ENCODE results near the gene KCNA3. TPM values are rescaled to one million over a fixed set of nuclear protein-coding genes. Genes with fewer than 3 reads are reported as not detected.
A peak's percentile ranks its signal among the peaks of the same experiment; 100 is the strongest.

The KCNA3 gene
- total and polyA plus RNA-seq, 4 experiments from 2014 or later = 88.7 to 124 (median 110) TPM

DNA sequence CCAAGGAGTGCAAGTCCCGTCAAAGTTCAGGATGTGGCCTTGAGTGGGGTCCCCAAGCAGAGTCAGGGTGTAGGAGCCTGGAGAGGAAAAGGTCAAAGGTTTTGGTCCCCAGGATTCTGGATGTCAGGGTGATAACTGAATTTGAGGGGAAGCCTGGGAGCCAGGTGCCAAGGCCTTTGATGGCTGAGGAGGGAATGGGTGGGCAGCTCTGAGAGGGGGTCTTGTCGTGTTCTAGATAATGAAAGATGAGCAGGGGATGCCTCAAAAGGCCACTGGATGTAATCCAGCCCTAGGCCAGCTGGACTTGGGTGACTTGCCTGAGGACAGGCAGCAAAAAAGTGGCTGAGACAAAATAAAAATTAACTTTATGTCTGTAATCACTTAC, 41.1 kb downstream of the KCNA3 start:
- no peaks in the 10 kb centered on the region for H3K36me3 ChIP-seq (ENCODE audit: insufficient read depth, low read length)
- H3K27me3 ChIP-seq (ENCODE audit: insufficient read depth, low read length) = no peaks in the 10 kb centered on the region
- DNase-seq = no peak
- ChIA-PET POLR2A (ENCODE audit: partially characterized antibody) (interaction anchor here (1.3 to 27.3 kb wide), 3 partner anchors 9 to 36 kb away, joined by 5 to 993 read pairs (median 273); partner anchors contain the start of gene KCNA3), CTCF (ENCODE audit: partially characterized antibody) (interaction anchor here (0.7 to 12.6 kb wide), 6 partner anchors 8 to 153 kb away, joined by 3 to 179 read pairs (median 24); partner anchors contain the start of gene KCNA3)
- peak overlapping the region in 3 of 7 donors; percentile 91 to 95 (median 94) for H3K27ac Mint-ChIP-seq
- H3K4me1 ChIP-seq (ENCODE audit: insufficient read depth, low read length) = peaks cover 98% of the 10 kb centered on the region
- H3K9me3 ChIP-seq (ENCODE audit: control insufficient read depth in 1 of 2, low read length in 2 of 2) = no peaks in the 10 kb centered on the region
- no peaks in the 10 kb centered on the region for H3K36me3 Mint-ChIP-seq
- no peaks in the 10 kb centered on the region for H3K27me3 Mint-ChIP-seq
- peak overlapping the region; percentile 17 to 76 (median 59) for H3K4me3 Mint-ChIP-seq
- peak overlapping the region; percentile 74 for H3K27ac ChIP-seq (ENCODE audit: low read depth, low read length)
- H3K4me1 Mint-ChIP-seq = peaks cover 10 to 64% (median 55%) of the 10 kb centered on the region in 4 donors
- intact Hi-C loops (cut with micrococcal nuclease) = loop anchor here (1.0 to 10.0 kb wide), 3 partner anchors 35 to 331 kb away; partner anchors contain the start of gene LRIF1
- H3K9me3 Mint-ChIP-seq = no peaks in the 10 kb centered on the region
- H3K4me3 ChIP-seq (ENCODE audit: low read length in 2 of 2) = no peak overlapping the region

GRCh38 chr1:110631836-110632620, 42.7 kb downstream of the KCNA3 start:
- ChIA-PET POLR2A (ENCODE audit: partially characterized antibody) (interaction anchor here (0.8 to 27.3 kb wide), 9 partner anchors 9 to 155 kb away, joined by 3 to 993 read pairs (median 32); partner anchors contain the start of gene KCNA3), CTCF (ENCODE audit: partially characterized antibody) (interaction anchor here (1.5 to 12.6 kb wide), 7 partner anchors 12 to 150 kb away, joined by 6 to 179 read pairs (median 19); partner anchors contain the start of gene KCNA3)
- Histone ChIP-seq H3K4me1 (ENCODE audit: insufficient read depth, low read length) (peaks cover 98% of the 10 kb centered on the region), H3K9me3 (ENCODE audit: control insufficient read depth in 1 of 2, low read length in 2 of 2) (no peaks in the 10 kb centered on the region), H3K27ac (ENCODE audit: low read depth, low read length) (peak overlapping the region; percentile 72), H3K4me3 (ENCODE audit: low read length in 2 of 2) (peak overlapping the region; percentile 1 to 46), H3K36me3 (ENCODE audit: insufficient read depth, low read length) (no peaks in the 10 kb centered on the region), H3K27me3 (ENCODE audit: insufficient read depth, low read length) (no peaks in the 10 kb centered on the region)
- Mint-ChIP-seq H3K27me3 (no peaks in the 10 kb centered on the region), H3K36me3 (peaks cover 0 to 3% of the 10 kb centered on the region in 2 donors), H3K9me3 (no peaks in the 10 kb centered on the region), H3K4me3 (no peak overlapping the region), H3K27ac (no peak overlapping the region), H3K4me1 (peaks cover 24 to 60% (median 54%) of the 10 kb centered on the region in 4 donors)
- no peak for DNase-seq
- intact Hi-C loops (cut with micrococcal nuclease) = loop anchor here (10.0 kb wide), 1 partner anchor 333 kb away; the partner anchor contains the start of gene LRIF1

GRCh38 chr1:110630839-110631663, 43.7 kb downstream of the KCNA3 start:
- intact Hi-C loops (cut with micrococcal nuclease) = loop anchor here (1.0 to 10.0 kb wide), 6 partner anchors 12 to 334 kb away; partner anchors contain the start of gene LRIF1
- H3K9me3 ChIP-seq (ENCODE audit: control insufficient read depth in 1 of 2, low read length in 2 of 2) = no peaks in the 10 kb centered on the region
- H3K27me3 ChIP-seq (ENCODE audit: insufficient read depth, low read length) = no peaks in the 10 kb centered on the region
- Mint-ChIP-seq H3K27ac (no peak overlapping the region), H3K27me3 (no peaks in the 10 kb centered on the region), H3K4me3 (no peak overlapping the region), H3K9me3 (no peaks in the 10 kb centered on the region), H3K4me1 (peaks cover 32 to 57% (median 54%) of the 10 kb centered on the region in 4 donors), H3K36me3 (peaks cover 0 to 3% of the 10 kb centered on the region in 2 donors)
- peak overlapping the region; percentile 72 for H3K27ac ChIP-seq (ENCODE audit: low read depth, low read length)
- ChIA-PET POLR2A (ENCODE audit: partially characterized antibody) (interaction anchor here (0.9 to 27.3 kb wide), 9 partner anchors 10 to 333 kb away, joined by 3 to 993 read pairs (median 32); partner anchors contain the start of genes KCNA3 and LRIF1), CTCF (ENCODE audit: partially characterized antibody) (interaction anchor here (0.8 to 12.6 kb wide), 15 partner anchors 11 to 151 kb away, joined by 3 to 179 read pairs (median 8); partner anchors contain the start of gene KCNA3)
- H3K36me3 ChIP-seq (ENCODE audit: insufficient read depth, low read length) = no peaks in the 10 kb centered on the region
- H3K4me3 ChIP-seq (ENCODE audit: low read length in 2 of 2) = peak overlapping the region; percentile 25 to 46
- peak; percentile 87 to 92 (median 88) for DNase-seq
- H3K4me1 ChIP-seq (ENCODE audit: insufficient read depth, low read length) = peaks cover 95% of the 10 kb centered on the region

DNA sequence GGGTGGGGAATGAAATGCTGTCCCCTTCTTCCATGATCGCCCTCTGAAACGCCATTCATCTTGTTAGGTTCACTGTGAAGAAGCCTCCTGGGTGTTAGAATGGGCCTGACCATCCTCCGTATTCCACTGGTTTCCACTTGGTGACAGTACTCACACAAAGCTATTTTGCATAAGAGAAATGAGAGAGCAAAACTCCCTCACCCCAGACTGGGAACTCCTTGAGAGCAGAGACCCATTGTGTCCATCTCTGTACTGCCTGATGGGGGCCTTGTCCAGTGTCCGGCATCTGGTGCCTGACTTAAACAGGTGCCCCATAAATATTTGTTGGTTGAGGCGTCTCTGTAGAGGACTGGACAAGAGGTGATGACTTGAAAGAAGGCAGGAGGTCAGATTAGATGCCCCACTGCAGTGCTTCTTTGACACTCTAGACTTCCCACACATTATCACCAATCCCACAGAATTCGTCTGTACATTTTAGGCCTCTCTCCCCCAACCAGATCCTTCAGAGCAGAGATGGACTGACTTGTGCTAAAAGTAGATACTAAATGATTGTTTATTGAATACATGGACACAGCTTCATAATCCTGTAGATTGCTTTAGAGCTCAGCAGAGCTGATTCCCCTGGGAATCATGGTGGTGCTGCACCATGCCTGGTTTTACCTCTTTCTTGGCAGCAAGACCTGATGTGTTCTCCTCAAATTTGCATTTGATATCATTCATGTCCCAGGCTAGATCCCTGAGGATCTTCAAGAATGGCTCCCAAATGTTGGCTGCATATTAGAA, 46.2 kb downstream of the KCNA3 start:
- no peak for DNase-seq
- intact Hi-C loops (cut with micrococcal nuclease) = no loop called here
- peaks cover 31 to 35% (median 33%) of the 10 kb centered on the region in 4 donors for H3K4me1 Mint-ChIP-seq
- POLR2A ChIA-PET (ENCODE audit: partially characterized antibody) = interaction anchor here (4.0 to 27.3 kb wide), 3 partner anchors 9 to 136 kb away, joined by 35 to 993 read pairs (median 48); partner anchors contain the start of gene KCNA3
- Histone ChIP-seq H3K27me3 (ENCODE audit: insufficient read depth, low read length) (no peaks in the 10 kb centered on the region), H3K4me1 (ENCODE audit: insufficient read depth, low read length) (peaks cover 69% of the 10 kb centered on the region), H3K27ac (ENCODE audit: low read depth, low read length) (no peak overlapping the region), H3K4me3 (ENCODE audit: low read length in 2 of 2) (no peak overlapping the region), H3K36me3 (ENCODE audit: insufficient read depth, low read length) (no peaks in the 10 kb centered on the region), H3K9me3 (ENCODE audit: control insufficient read depth in 1 of 2, low read length in 2 of 2) (no peaks in the 10 kb centered on the region)
- H3K4me3 Mint-ChIP-seq = peak overlapping the region in 3 of 8 donors; percentile 6 to 18 (median 7)
- CTCF ChIA-PET (ENCODE audit: partially characterized antibody) = interaction anchor here (0.8 to 12.6 kb wide), 8 partner anchors 9 to 158 kb away, joined by 3 to 179 read pairs (median 4); partner anchors contain the start of gene KCNA3
- peaks cover 4 to 6% of the 10 kb centered on the region in 2 donors for H3K36me3 Mint-ChIP-seq
- H3K9me3 Mint-ChIP-seq = peaks cover 0 to 3% (median 0%) of the 10 kb centered on the region in 8 donors
- H3K27ac Mint-ChIP-seq = peak overlapping the region in 3 of 7 donors; percentile 17 to 77 (median 57)
- H3K27me3 Mint-ChIP-seq = no peaks in the 10 kb centered on the region

- H3K9me3 ChIP-seq (ENCODE audit: control insufficient read depth in 1 of 2, low read length in 2 of 2) = no peaks in the 10 kb centered on the region
- POLR2A ChIA-PET (ENCODE audit: partially characterized antibody) = interaction anchor here (0.7 to 5.0 kb wide), 2 partner anchors 8 kb away, joined by 3 to 48 read pairs; no protein-coding TSS in a partner anchor
- CTCF ChIA-PET (ENCODE audit: partially characterized antibody) = interaction anchor here (1.5 to 5.8 kb wide), 4 partner anchors 8 to 157 kb away, joined by 4 to 73 read pairs (median 28); no protein-coding TSS in a partner anchor
These were observed 47.0 kb downstream of the KCNA3 start for GRCh38 chr1:110627764-110628163.

DNA sequence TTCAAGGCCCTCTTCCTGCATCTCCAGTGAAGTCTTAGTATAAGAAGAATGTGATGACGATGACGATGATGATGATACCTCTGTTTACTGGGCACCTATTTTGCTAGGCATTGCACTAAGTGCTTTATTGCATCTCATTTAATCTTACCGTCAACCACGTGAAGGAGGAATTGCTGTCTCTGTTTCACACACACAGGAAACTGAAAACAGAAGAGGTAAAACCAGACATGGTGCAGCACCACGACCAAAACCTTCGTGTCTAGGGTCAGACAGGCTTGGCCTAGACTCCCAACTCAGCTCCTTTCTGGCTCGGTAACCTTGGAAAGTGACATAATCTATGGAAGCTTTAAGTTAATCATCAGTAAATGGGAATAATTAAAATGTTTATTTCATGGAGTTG, 47.9 kb downstream of the KCNA3 start:
- CTCF ChIA-PET (ENCODE audit: partially characterized antibody) = interaction anchor here (1.2 to 5.8 kb wide), 4 partner anchors 7 to 158 kb away, joined by 3 to 52 read pairs (median 4); no protein-coding TSS in a partner anchor
- Histone ChIP-seq H3K4me1 (ENCODE audit: insufficient read depth, low read length) (peaks cover 53% of the 10 kb centered on the region), H3K36me3 (ENCODE audit: insufficient read depth, low read length) (no peaks in the 10 kb centered on the region), H3K4me3 (ENCODE audit: low read length in 2 of 2) (no peak overlapping the region), H3K27ac (ENCODE audit: low read depth, low read length) (no peak overlapping the region), H3K9me3 (ENCODE audit: control insufficient read depth in 1 of 2, low read length in 2 of 2) (no peaks in the 10 kb centered on the region), H3K27me3 (ENCODE audit: insufficient read depth, low read length) (no peaks in the 10 kb centered on the region)
- POLR2A ChIA-PET (ENCODE audit: partially characterized antibody) = interaction anchor here (0.7 to 1.4 kb wide), 5 partner anchors 9 to 139 kb away, joined by 3 to 6 read pairs (median 4); partner anchors contain the start of gene KCNA3
- intact Hi-C loops (cut with micrococcal nuclease) = no loop called here
- H3K4me3 Mint-ChIP-seq = peak overlapping the region in 2 of 8 donors; percentile 26 to 31
- peak overlapping the region in 4 of 7 donors; percentile 25 to 75 (median 50) for H3K27ac Mint-ChIP-seq
- H3K9me3 Mint-ChIP-seq = peaks cover 0 to 4% (median 0%) of the 10 kb centered on the region in 8 donors
- H3K4me1 Mint-ChIP-seq = peaks cover 25 to 37% (median 27%) of the 10 kb centered on the region in 4 donors
- DNase-seq = no peak
- peaks cover 5 to 15% of the 10 kb centered on the region in 2 donors for H3K36me3 Mint-ChIP-seq
- no peaks in the 10 kb centered on the region for H3K27me3 Mint-ChIP-seq

More at GRCh38 chr1:110627764-110628163, 47.0 kb downstream of the KCNA3 start:
- no peaks in the 10 kb centered on the region for H3K36me3 ChIP-seq (ENCODE audit: insufficient read depth, low read length)
- H3K27ac Mint-ChIP-seq = peak overlapping the region in 1 of 7 donors; percentile 10
- H3K27me3 Mint-ChIP-seq = no peaks in the 10 kb centered on the region
- no peak overlapping the region for H3K4me3 Mint-ChIP-seq
- H3K4me1 Mint-ChIP-seq = peaks cover 25 to 37% (median 27%) of the 10 kb centered on the region in 4 donors
- no peaks in the 10 kb centered on the region for H3K27me3 ChIP-seq (ENCODE audit: insufficient read depth, low read length)
- peaks cover 0 to 3% (median 0%) of the 10 kb centered on the region in 8 donors for H3K9me3 Mint-ChIP-seq
- intact Hi-C loops (cut with micrococcal nuclease) = no loop called here
- peaks cover 62% of the 10 kb centered on the region for H3K4me1 ChIP-seq (ENCODE audit: insufficient read depth, low read length)
- no peak for DNase-seq
- no peak overlapping the region for H3K27ac ChIP-seq (ENCODE audit: low read depth, low read length)
- H3K4me3 ChIP-seq (ENCODE audit: low read length in 2 of 2) = no peak overlapping the region
- H3K36me3 Mint-ChIP-seq = peaks cover 5 to 11% of the 10 kb centered on the region in 2 donors

All from CD4-positive, alpha-beta memory T cell (primary cell).